Measurements from ENCODE around the gene SLC10A4.

- TF ChIP-seq CTCF (IDR thresholded peaks at IDR 0.05), result no peak
- no peak for TF ChIP-seq ZFX (IDR thresholded peaks at IDR 0.05; ENCODE audit: borderline replicate concordance)
Measured at GRCh38 chr4:48493452-48494100, 10.4 kb downstream of the SLC10A4 start.
